ENCODE results near the gene MYH7B.

DNA sequence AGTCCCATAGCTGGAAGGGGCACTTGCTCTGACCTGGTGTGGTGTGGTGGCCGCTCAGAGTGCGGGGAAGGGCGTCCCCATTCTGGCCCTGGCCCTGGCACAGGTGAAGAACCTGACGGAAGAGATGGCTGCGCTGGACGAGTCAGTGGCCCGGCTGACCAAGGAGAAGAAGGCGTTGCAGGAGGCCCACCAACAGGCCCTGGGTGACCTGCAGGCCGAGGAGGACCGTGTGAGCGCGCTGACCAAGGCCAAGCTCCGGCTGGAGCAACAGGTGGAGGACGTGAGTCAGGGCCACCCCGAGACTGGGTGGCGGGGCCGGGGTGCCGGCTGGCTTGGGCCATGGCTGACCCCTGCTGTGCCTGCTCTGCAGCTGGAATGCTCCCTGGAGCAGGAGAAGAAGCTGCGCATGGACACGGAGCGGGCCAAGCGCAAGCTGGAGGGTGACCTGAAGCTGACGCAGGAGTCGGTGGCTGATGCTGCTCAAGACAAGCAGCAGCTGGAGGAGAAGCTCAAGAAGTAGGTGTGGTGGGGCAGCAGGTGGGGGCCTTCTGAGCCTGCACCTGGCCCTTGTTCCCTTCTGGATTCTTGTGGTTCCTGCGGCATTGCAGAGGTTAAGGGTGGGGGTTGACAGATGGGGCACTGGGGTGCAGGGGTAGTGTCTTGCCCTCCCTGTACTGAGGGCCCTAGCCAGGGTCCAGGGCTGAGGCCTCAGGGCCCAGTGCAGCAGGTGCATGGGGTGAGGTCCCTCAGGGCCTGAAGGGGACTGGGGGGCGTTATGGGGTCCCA is 40.8 kb downstream of the MYH7B start:
- TF ChIP-seq, protein P1, sequence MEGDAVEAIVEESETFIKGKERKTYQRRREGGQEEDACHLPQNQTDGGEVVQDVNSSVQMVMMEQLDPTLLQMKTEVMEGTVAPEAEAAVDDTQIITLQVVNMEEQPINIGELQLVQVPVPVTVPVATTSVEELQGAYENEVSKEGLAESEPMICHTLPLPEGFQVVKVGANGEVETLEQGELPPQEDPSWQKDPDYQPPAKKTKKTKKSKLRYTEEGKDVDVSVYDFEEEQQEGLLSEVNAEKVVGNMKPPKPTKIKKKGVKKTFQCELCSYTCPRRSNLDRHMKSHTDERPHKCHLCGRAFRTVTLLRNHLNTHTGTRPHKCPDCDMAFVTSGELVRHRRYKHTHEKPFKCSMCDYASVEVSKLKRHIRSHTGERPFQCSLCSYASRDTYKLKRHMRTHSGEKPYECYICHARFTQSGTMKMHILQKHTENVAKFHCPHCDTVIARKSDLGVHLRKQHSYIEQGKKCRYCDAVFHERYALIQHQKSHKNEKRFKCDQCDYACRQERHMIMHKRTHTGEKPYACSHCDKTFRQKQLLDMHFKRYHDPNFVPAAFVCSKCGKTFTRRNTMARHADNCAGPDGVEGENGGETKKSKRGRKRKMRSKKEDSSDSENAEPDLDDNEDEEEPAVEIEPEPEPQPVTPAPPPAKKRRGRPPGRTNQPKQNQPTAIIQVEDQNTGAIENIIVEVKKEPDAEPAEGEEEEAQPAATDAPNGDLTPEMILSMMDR (IDR thresholded peaks at IDR 0.05): no peak
- TF ChIP-seq POLR2A (IDR thresholded peaks at IDR 0.05): no peak

Data from testis (tissue), 2 donors.